Loucy (cell line): ENCODE data around the gene FAM151A.

Source experiments
- H2AFZ ChIP-seq: fragments of 200-600 bp; sonication (generic); 2 replicates; pipeline ENCODE4 v1.6.0; 2016; ENCODE audit warnings: antibody characterized with exemption, mild to moderate bottlenecking, low read length, moderate library complexity
- H3F3A ChIP-seq: fragments of 200-600 bp; 2 replicates; pipeline ENCODE4 v1.6.0; 2016; ENCODE audit warnings: antibody characterized with exemption, low read depth, mild to moderate bottlenecking
- H3K27me3 ChIP-seq: fragments of 200-600 bp; sonication (generic); 2 replicates; pipeline ENCODE4 v1.6.1; 2014; ENCODE audit warnings: low read length, mild to moderate bottlenecking; ENCODE audit not compliant: insufficient read depth, poor library complexity, severe bottlenecking
- H3K36me3 ChIP-seq: fragments of 200-600 bp; sonication (generic); 2 replicates; pipeline ENCODE4 v1.6.1; 2016; ENCODE audit warnings: low read length; ENCODE audit not compliant: insufficient read depth
- H3K4me1 ChIP-seq: fragments of 200-600 bp; sonication (generic); 2 replicates; pipeline ENCODE4 v1.5.1; 2014; ENCODE audit warnings: low read length, mild to moderate bottlenecking; ENCODE audit not compliant: insufficient read depth, poor library complexity, severe bottlenecking
- H3K4me2 ChIP-seq: fragments of 200-600 bp; sonication (generic); 2 replicates; pipeline ENCODE4 v1.6.0; 2014; ENCODE audit warnings: antibody characterized with exemption, low read length, low read depth, mild to moderate bottlenecking; ENCODE audit not compliant: poor library complexity, severe bottlenecking
- H3K4me3 ChIP-seq: fragments of 200-600 bp; sonication (generic); 2 replicates; pipeline ENCODE4 v1.5.1; 2014; ENCODE audit warnings: low read length, mild to moderate bottlenecking, mixed read lengths; ENCODE audit not compliant: poor library complexity, severe bottlenecking
- H3K79me2 ChIP-seq: fragments of 200-600 bp; sonication (generic); 2 replicates; pipeline ENCODE4 v1.6.1; 2014; ENCODE audit warnings: low read length; ENCODE audit not compliant: insufficient read depth
- H3K9ac ChIP-seq: fragments of 200-600 bp; sonication (generic); 2 replicates; pipeline ENCODE4 v1.6.0; 2014; ENCODE audit warnings: mild to moderate bottlenecking, low read depth, low read length, moderate library complexity; ENCODE audit not compliant: poor library complexity, severe bottlenecking
- H3K9me2 ChIP-seq: fragments of 200-600 bp; sonication (generic); replicated peaks from 2 replicates; pipeline ENCODE4 v1.6.1; 2016; ENCODE audit warnings: low read depth, low read length, mixed read lengths
- H3K9me3 ChIP-seq: fragments of 200-600 bp; sonication (generic); 2 replicates; pipeline ENCODE4 v1.6.1; 2014; ENCODE audit warnings: mild to moderate bottlenecking, antibody characterized with exemption, low read length, low read depth; ENCODE audit not compliant: insufficient read depth
- H4K20me1 ChIP-seq: fragments of 200-600 bp; sonication (generic); 2 replicates; pipeline ENCODE4 v1.6.0; 2014; ENCODE audit warnings: antibody characterized with exemption, low read length, mild to moderate bottlenecking; ENCODE audit not compliant: insufficient read depth, poor library complexity, severe bottlenecking
- CTCF ChIP-seq: fragments of 200-600 bp; sonication (generic); conservative IDR thresholded peaks from 2 replicates; pipeline ENCODE4 v1.5.1; 2014; ENCODE audit warnings: mild to moderate bottlenecking, antibody characterized with exemption, low read length
- EZH2phosphoT487 ChIP-seq: fragments of 200-600 bp; IDR thresholded peaks from 2 replicates; pipeline ENCODE4 v1.6.1; 2018; ENCODE audit warnings: antibody characterized with exemption, mild to moderate bottlenecking, moderate library complexity, borderline replicate concordance

The FAM151A gene

GRCh38 chr1:54566438-54567141 lies 56.7 kb downstream of the FAM151A start:
- Histone ChIP-seq H3K36me3 (no peaks in the 10 kb centered on the region), H4K20me1 (no peaks in the 10 kb centered on the region), H3K9me3 (no peaks in the 10 kb centered on the region), H3F3A (no peaks in the 10 kb centered on the region), H3K27me3 (no peaks in the 10 kb centered on the region), H3K9me2 (no peaks in the 10 kb centered on the region), H3K4me1 (peaks cover 17% of the 10 kb centered on the region), H3K4me2 (no peak overlapping the region), H3K9ac (no peak overlapping the region), H3K4me3 (no peak overlapping the region), H2AFZ (no peak overlapping the region), H3K79me2 (no peaks in the 10 kb centered on the region)
- TF ChIP-seq EZH2phosphoT487 (no peak), CTCF (no peak)

GRCh38 chr1:54565113-54565501 lies 58.2 kb downstream of the FAM151A start:
- no peaks in the 10 kb centered on the region for H3K79me2 ChIP-seq
- H3K9me2 ChIP-seq: no peaks in the 10 kb centered on the region
- no peak overlapping the region for H3K4me2 ChIP-seq
- no peaks in the 10 kb centered on the region for H3F3A ChIP-seq
- no peak overlapping the region for H2AFZ ChIP-seq
- no peaks in the 10 kb centered on the region for H4K20me1 ChIP-seq
- H3K9ac ChIP-seq: no peak overlapping the region
- H3K9me3 ChIP-seq: no peaks in the 10 kb centered on the region
- H3K4me3 ChIP-seq: no peak overlapping the region
- TF ChIP-seq EZH2phosphoT487 (no peak), CTCF (no peak)
- peaks cover 3% of the 10 kb centered on the region for H3K4me1 ChIP-seq
- H3K36me3 ChIP-seq: no peaks in the 10 kb centered on the region
- H3K27me3 ChIP-seq: no peaks in the 10 kb centered on the region

- no peaks in the 10 kb centered on the region for H3K27me3 ChIP-seq
- TF ChIP-seq EZH2phosphoT487 (no peak), CTCF (no peak)
- H3K9ac ChIP-seq: no peak overlapping the region
Measured at GRCh38 chr1:54564312-54565112, 58.8 kb downstream of the FAM151A start.

More at GRCh38 chr1:54564312-54565112, 58.8 kb downstream of the FAM151A start:
- Histone ChIP-seq H3K4me3 (no peak overlapping the region), H3K79me2 (no peaks in the 10 kb centered on the region), H3F3A (no peaks in the 10 kb centered on the region), H3K36me3 (no peaks in the 10 kb centered on the region), H3K4me1 (no peaks in the 10 kb centered on the region), H4K20me1 (no peaks in the 10 kb centered on the region), H3K9me2 (no peaks in the 10 kb centered on the region), H3K9me3 (no peaks in the 10 kb centered on the region), H3K4me2 (no peak overlapping the region), H2AFZ (no peak overlapping the region)
